ENCODE data around the gene NKTR. TPM values are rescaled to one million over a fixed set of nuclear protein-coding genes. Genes with fewer than 3 reads are reported as not detected.
A peak's percentile ranks its signal among the peaks of the same experiment; 100 is the strongest.

Gene NKTR
- total and polyA plus RNA-seq, 9 of the 15 experiments (the other 6 are each of a cell fraction or from before 2014, with no cell fraction given), result 19.7 to 123 (median 92.6) TPM

DNA sequence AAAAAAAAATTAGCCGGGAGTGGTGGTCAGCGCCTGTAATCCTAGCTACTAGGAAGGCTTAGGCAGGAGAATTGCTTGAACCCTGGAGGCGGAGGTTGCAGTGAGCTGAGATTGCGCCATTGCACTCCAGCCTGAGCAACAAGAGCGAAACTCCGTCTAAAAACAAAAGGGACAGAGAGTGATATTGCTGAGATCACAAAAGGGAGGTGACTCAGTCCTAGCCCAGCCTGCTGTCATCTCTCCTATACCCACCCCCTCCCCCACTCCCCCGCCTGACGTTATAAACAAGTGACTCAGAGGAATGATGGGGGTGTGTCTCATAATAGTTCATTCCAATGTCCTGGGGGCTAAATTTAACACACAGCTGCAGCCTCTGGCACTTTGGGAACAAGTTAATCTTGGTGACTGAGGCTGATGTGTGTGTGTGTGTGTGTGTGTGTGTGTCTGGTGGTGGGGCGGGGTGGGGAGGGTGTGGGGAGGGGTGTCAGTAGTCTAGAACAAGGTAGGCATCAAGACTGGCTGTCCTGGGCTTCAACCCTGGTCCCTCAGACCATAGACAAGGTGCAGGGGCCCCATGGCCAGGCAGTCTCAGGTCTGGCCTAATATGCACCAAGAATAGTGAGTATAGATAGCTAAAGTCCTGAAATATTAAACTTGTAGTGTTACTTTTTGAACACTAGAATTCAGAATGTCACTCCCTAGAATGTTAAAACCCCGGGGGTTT is 83.6 kb downstream of the NKTR start:
- no peak overlapping the region for H3K4me3 ChIP-seq
- H2AFZ ChIP-seq (ENCODE audit: low read depth, low read length), result no peak overlapping the region
- no peaks in the 10 kb centered on the region for H3K9me3 ChIP-seq (replicated peaks; ENCODE audit: control insufficient read depth, insufficient read depth, low read depth, low read length)
- H4K20me1 ChIP-seq (replicated peaks; ENCODE audit: control insufficient read depth, insufficient read depth, low read length), result no peaks in the 10 kb centered on the region
- 0% methylated on average over 10 of the region's 10 CpGs for WGBS (ENCODE audit: insufficient coverage, low coverage, missing lambda C conversion rate)
- H3K4me1 ChIP-seq (replicated peaks in 1 of 2; ENCODE audit: control insufficient read depth in 2 of 2, insufficient read depth in 2 of 2, low read length in 2 of 2), result peaks cover 3 to 26% of the 10 kb centered on the region in 2 experiments; a peak in 3 of 5 replicates
- DNase-seq (ENCODE audit: extremely low read depth in 1 of 4, low spot score in 3 of 4) (peak; percentile 84 to 98 (median 96)), FAIRE-seq (peak; percentile 95), ATAC-seq (peak; percentile 94)
- peaks cover 31 to 54% of the 10 kb centered on the region in 2 experiments for H3K27me3 ChIP-seq (ENCODE audit: control insufficient read depth in 2 of 2, insufficient read depth in 2 of 2, low read length in 2 of 2)
- BruUV-seq (replicated peaks), result no TSS peak
- no peak overlapping the region for H3K27ac ChIP-seq (ENCODE audit: extremely low read depth, low read depth, low read length)
- H3K36me3 ChIP-seq (ENCODE audit: control insufficient read depth, insufficient read depth, low read length), result no peaks in the 10 kb centered on the region
- H3K79me2 ChIP-seq (ENCODE audit: control insufficient read depth, insufficient read depth, low read length), result no peaks in the 10 kb centered on the region
- ChIA-PET POLR2A (interaction anchor here (0.5 to 1.3 kb wide), 3 partner anchors 13 to 32 kb away, joined by 3 to 4 read pairs (median 4); no protein-coding TSS in a partner anchor), CTCF (ENCODE audit: low intra/inter-chr PET ratio) (interaction anchor here (0.6 to 1.7 kb wide), 2 partner anchors 60 to 97 kb away, joined by 4 to 6 read pairs; no protein-coding TSS in a partner anchor)
- intact Hi-C loops (cut with micrococcal nuclease) (no loop called here), in situ Hi-C loops (cut with MboI) (no loop called here)
- H3K9ac ChIP-seq (ENCODE audit: insufficient read depth in 1 of 2, low read depth in 2 of 2, low read length in 2 of 2), result no peak overlapping the region
- peaks cover 5% of the 10 kb centered on the region for H3K9me1 ChIP-seq (ENCODE audit: control insufficient read depth, insufficient read depth, low read length)
- 0 out of 2 replicates have a peak overlapping the region, but pooled peaks have one; percentile 9 for H3K4me2 ChIP-seq (ENCODE audit: insufficient read depth, low read length)
- TF ChIP-seq MEF2A (IDR thresholded peaks at IDR 0.05; ENCODE audit: control insufficient read depth, low read depth, low read length) (peak; percentile 64; the same call in 1 of the 2 replicates), MNT (conservative IDR thresholded peaks at IDR 0.05) (peak in 1 of 2 experiments; percentile 30; a peak in 1 of 4 replicates), THRAP3 (IDR thresholded peaks at IDR 0.05; ENCODE audit: borderline replicate concordance) (no peak), ATF3 (IDR thresholded peaks at IDR 0.05) (peak; percentile 89), ATF3 (CRISPR knock-in tag; conservative IDR thresholded peaks at IDR 0.05) (no peak), SMARCA4 (IDR thresholded peaks at IDR 0.05) (peak; percentile 59), E2F5 (CRISPR knock-in tag; IDR thresholded peaks at IDR 0.05) (no peak), RNF2 (IDR thresholded peaks at IDR 0.05) (no peak), KDM1A (IDR thresholded peaks at IDR 0.05) (peak; percentile 60 to 83), FOXJ2 (tag; IDR thresholded peaks at IDR 0.05) (peak; percentile 76; the same call in 1 of the 2 replicates), FOXK2 (conservative IDR thresholded peaks at IDR 0.05 in 1 of 2, IDR thresholded peaks at IDR 0.05 in 1 of 2; ENCODE audit: low read depth in 2 of 2) (peak; percentile 79 to 84; a peak in 3 of 4 replicates), GABPA (tag; conservative IDR thresholded peaks at IDR 0.05; ENCODE audit: low read depth) (no peak), ATF1 (CRISPR knock-in tag; IDR thresholded peaks at IDR 0.05) (no peak), ATF1 (tag; IDR thresholded peaks at IDR 0.05) (no peak), TRIM28 (IDR thresholded peaks at IDR 0.05) (no peak)
- TF ChIP-seq, protein P1, sequence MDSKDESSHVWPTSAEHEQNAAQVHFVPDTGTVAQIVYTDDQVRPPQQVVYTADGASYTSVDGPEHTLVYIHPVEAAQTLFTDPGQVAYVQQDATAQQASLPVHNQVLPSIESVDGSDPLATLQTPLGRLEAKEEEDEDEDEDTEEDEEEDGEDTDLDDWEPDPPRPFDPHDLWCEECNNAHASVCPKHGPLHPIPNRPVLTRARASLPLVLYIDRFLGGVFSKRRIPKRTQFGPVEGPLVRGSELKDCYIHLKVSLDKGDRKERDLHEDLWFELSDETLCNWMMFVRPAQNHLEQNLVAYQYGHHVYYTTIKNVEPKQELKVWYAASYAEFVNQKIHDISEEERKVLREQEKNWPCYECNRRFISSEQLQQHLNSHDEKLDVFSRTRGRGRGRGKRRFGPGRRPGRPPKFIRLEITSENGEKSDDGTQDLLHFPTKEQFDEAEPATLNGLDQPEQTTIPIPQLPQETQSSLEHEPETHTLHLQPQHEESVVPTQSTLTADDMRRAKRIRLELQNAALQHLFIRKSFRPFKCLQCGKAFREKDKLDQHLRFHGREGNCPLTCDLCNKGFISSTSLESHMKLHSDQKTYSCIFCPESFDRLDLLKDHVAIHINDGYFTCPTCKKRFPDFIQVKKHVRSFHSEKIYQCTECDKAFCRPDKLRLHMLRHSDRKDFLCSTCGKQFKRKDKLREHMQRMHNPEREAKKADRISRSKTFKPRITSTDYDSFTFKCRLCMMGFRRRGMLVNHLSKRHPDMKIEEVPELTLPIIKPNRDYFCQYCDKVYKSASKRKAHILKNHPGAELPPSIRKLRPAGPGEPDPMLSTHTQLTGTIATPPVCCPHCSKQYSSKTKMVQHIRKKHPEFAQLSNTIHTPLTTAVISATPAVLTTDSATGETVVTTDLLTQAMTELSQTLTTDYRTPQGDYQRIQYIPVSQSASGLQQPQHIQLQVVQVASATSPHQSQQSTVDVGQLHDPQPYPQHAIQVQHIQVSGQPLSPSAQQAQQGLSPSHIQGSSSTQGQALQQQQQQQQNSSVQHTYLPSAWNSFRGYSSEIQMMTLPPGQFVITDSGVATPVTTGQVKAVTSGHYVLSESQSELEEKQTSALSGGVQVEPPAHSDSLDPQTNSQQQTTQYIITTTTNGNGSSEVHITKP (IDR thresholded peaks at IDR 0.05; ENCODE audit: partially characterized antibody), result peak; percentile 85

Measured in K562 (cell line).